Fibroblast of skin of left biceps (primary cell): Measurements from ENCODE around the gene GRB10.

ENCODE experiments used
- DNase-seq, 2 experiments: peaks; one replicate each; pipeline ENCODE4 v3.0.0-alpha.2; 2013; ENCODE audit warnings: low read depth in 2 of 2

GRB10 gene

GRCh38 chr7:50690541-50691011 lies 92.1 kb downstream of the GRB10 start:
- DNase-seq, result peak; percentile 23 to 27

GRCh38 chr7:50688226-50688590 lies 94.5 kb downstream of the GRB10 start:
- no peak for DNase-seq

- peak in 1 of 2 experiments; percentile 19 for DNase-seq
Measured at GRCh38 chr7:50687575-50688225, 95.0 kb downstream of the GRB10 start.

GRCh38 chr7:50687096-50687495 lies 95.6 kb downstream of the GRB10 start:
- no peak for DNase-seq

- no peak for DNase-seq
Measured at GRCh38 chr7:50685135-50686065, 97.3 kb downstream of the GRB10 start.

- no peak for DNase-seq
Measured at GRCh38 chr7:50684713-50685075, 98.0 kb downstream of the GRB10 start.

GRCh38 chr7:50684011-50684712 lies 98.5 kb downstream of the GRB10 start:
- DNase-seq, result no peak

- no peak for DNase-seq
Measured at GRCh38 chr7:50682573-50682972, 100.1 kb downstream of the GRB10 start.

- DNase-seq, result no peak
Measured at GRCh38 chr7:50682079-50682478, 100.6 kb downstream of the GRB10 start.

GRCh38 chr7:50681432-50682045 lies 101.2 kb downstream of the GRB10 start:
- DNase-seq, result no peak

- no peak for DNase-seq
Measured at GRCh38 chr7:50679218-50680007, 103.3 kb downstream of the GRB10 start.

GRCh38 chr7:50678586-50678985 lies 104.1 kb downstream of the GRB10 start:
- DNase-seq, result no peak

- DNase-seq, result no peak
Measured at GRCh38 chr7:50677638-50677996, 105.1 kb downstream of the GRB10 start.

- no peak for DNase-seq
Measured at GRCh38 chr7:50676740-50677637, 105.7 kb downstream of the GRB10 start.

GRCh38 chr7:50676079-50676478 lies 106.6 kb downstream of the GRB10 start:
- no peak for DNase-seq

GRCh38 chr7:50674896-50675835 lies 107.5 kb downstream of the GRB10 start:
- no peak for DNase-seq

- DNase-seq, result no peak
Measured at GRCh38 chr7:50674299-50674698, 108.4 kb downstream of the GRB10 start.

- no peak for DNase-seq
Measured at GRCh38 chr7:50673096-50673495, 109.6 kb downstream of the GRB10 start.

- no peak for DNase-seq
Measured at GRCh38 chr7:50672045-50672444, 110.7 kb downstream of the GRB10 start.
